ES-I3 (cell line): ENCODE measurements around the gene CRBN.

ENCODE experiments used
- H3K36me3 ChIP-seq: 2 replicates; pipeline ENCODE4 v1.6.1; 2013; ENCODE audit warnings: mild to moderate bottlenecking, low read length, control low read depth, moderate library complexity; ENCODE audit not compliant: insufficient read depth
- H3K4me1 ChIP-seq: 2 replicates; pipeline ENCODE4 v1.6.1; 2013; ENCODE audit warnings: mild to moderate bottlenecking, control low read depth, low read length; ENCODE audit not compliant: insufficient read depth
- H3K9ac ChIP-seq: 2 replicates; pipeline ENCODE4 v1.6.1; 2013; ENCODE audit warnings: low read depth, mild to moderate bottlenecking, low read length, moderate library complexity
- H3K9me3 ChIP-seq: 2 replicates; pipeline ENCODE4 v1.6.1; 2013; ENCODE audit warnings: mild to moderate bottlenecking, low read length, moderate library complexity; ENCODE audit not compliant: control insufficient read depth, insufficient read depth

CRBN gene

DNA sequence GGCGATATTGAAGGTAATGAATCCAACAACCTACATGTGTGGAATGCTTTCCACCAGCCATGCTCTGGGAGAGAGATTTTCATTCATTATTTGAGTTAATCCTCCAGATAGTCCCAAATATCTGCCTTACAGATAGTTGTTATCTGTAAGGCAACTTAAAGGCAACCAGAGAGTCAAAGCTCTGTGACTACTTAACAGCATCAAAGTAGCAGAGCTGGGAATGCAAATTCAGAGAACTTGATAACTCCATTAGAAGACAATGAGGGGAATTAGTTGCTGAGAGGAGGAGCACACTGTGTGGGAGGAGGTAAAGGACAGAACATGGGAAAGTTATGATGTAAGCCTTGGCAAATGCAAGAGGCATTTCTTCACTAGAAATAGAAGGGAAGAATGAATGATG, 10.5 kb upstream of the CRBN start:
- H3K36me3 ChIP-seq = no peaks in the 10 kb centered on the region
- H3K9me3 ChIP-seq = no peaks in the 10 kb centered on the region; the same call in 1 of the 2 replicates
- H3K4me1 ChIP-seq = no peaks in the 10 kb centered on the region

GRCh38 chr3:3189102-3189727, 9.7 kb upstream of the CRBN start:
- no peaks in the 10 kb centered on the region; the same call in 1 of the 2 replicates for H3K9me3 ChIP-seq
- no peaks in the 10 kb centered on the region for H3K36me3 ChIP-seq
- no peaks in the 10 kb centered on the region for H3K4me1 ChIP-seq
- H3K9ac ChIP-seq = no peak overlapping the region

More for the DNA sequence above, 10.5 kb upstream of the CRBN start:
- H3K9ac ChIP-seq = no peak overlapping the region

DNA sequence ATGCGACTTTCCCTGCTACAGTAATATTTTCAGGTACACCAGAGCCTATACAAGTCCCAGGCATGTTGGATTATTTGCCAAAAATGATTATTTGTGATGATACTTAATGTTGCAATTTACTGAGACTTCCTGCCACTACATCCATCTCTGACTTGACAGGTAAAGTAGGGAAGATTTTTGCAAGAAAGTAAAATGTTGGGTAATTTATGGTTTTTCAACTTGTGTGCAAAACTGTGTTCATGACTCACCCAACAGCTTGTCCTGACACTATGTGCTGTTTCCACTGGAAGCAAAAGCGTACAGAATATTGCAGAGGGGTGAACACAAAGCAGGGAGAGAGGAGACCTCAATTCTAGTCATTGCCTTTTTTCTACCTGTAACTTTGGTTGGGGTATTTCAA, 5.4 kb upstream of the CRBN start:
- Histone ChIP-seq H3K9ac (no peak overlapping the region), H3K4me1 (no peaks in the 10 kb centered on the region), H3K9me3 (no peaks in the 10 kb centered on the region; the same call in 1 of the 2 replicates), H3K36me3 (no peaks in the 10 kb centered on the region)

DNA sequence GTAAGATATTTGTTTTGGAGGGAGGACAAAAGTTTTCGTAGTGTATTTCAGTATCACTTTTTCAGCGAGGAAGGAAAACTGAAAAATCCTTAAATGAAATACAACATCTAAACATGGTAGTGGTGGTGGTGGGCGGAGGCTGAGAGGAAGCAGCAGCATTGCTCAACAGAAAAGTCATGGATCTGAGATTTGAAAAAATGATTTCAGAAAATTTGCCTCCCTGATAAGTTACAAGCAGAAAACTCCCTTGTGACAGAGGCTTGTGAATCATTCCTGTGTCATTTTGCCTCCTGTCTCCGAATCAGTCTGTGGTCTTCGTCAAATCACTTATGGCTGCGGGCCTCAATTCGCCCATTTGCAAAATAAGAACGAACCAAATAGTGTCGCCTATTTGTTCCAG, 965 bp upstream of the CRBN start:
- no peak overlapping the region for H3K9ac ChIP-seq
- 0 out of 2 replicates have a peak, but pooled peaks cover 4% of the 10 kb centered on the region for H3K4me1 ChIP-seq
- H3K9me3 ChIP-seq = no peaks in the 10 kb centered on the region
- H3K36me3 ChIP-seq = no peaks in the 10 kb centered on the region

GRCh38 chr3:3178498-3179328, 778 bp downstream of the CRBN start:
- H3K9me3 ChIP-seq = no peaks in the 10 kb centered on the region
- H3K9ac ChIP-seq = peak overlapping the region; percentile 82
- H3K36me3 ChIP-seq = peaks cover 8% of the 10 kb centered on the region
- 0 out of 2 replicates have a peak, but pooled peaks cover 4% of the 10 kb centered on the region for H3K4me1 ChIP-seq

DNA sequence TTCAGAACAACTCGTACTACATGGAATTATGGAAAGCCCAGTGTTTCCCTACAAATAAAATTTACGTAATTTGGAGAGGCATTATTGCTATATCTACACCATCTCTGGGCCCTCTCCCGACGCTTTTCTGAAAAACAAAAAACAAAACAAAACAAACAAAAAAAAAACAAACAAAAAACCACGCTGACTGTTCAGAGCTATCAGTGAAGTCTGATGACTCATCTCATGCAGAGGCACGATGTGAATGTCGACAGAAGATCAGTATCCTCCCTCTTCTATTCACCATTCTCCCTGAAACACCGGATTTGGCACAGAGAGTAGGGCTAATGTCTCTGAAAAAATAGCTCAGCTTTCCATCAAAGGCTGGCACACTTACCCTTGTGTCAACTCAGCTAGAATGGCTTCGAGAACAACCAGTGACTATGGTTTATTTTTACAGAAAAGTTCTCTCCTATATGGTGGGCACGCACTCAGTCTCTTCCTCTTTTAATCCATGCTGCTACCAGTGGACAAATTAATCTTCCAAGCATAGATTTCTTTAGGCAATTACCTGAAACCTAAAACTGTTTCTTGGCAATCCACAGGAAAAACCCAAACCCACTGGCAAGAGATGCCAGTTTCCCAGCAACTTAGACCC, 1.5 kb downstream of the CRBN start:
- Histone ChIP-seq H3K36me3 (peaks cover 8% of the 10 kb centered on the region), H3K9ac (no peak overlapping the region; the same call in 1 of the 2 replicates), H3K4me1 (0 out of 2 replicates have a peak, but pooled peaks cover 4% of the 10 kb centered on the region), H3K9me3 (no peaks in the 10 kb centered on the region)

DNA sequence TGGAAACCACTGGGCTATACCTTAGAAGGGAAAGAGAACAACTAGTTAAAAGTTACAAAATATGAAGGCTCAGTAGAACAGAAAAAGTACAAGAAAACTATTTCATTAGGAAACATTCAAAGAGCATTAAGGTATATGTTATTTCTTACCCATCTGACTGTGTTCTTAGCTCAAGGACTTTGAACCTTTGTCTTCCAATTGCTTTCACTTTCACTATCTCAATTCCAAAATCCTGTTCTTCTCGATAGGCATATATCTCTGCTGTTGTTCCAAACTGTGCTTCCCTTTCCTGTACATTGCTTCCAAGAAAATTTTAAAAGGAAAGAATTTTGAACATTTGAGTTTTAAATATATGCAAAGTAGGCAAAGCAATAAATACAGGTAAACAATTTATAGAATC, 6.9 kb downstream of the CRBN start:
- H3K9me3 ChIP-seq = no peaks in the 10 kb centered on the region
- peaks cover 11% of the 10 kb centered on the region for H3K36me3 ChIP-seq
- no peaks in the 10 kb centered on the region for H3K4me1 ChIP-seq
- H3K9ac ChIP-seq = no peak overlapping the region

DNA sequence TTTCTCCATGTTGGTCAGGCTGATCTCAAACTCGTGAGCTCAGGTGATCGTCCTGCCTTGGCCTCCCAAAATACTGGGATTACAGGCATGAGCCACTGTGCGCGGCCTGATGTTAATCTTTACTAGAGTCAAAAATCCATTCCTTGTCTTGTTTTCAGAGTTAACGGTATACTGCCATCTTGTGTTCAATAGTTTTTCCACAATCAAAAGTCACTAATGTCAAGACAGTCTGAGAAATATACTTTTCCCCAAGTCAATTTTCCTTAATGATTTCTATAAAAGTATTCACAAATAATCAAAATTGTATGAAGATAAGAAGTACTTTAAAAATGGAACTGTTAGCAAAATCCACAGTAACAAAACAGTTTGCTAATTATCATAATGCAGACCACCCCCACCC, 8.5 kb downstream of the CRBN start:
- Histone ChIP-seq H3K36me3 (peaks cover 12% of the 10 kb centered on the region), H3K9me3 (no peaks in the 10 kb centered on the region), H3K4me1 (no peaks in the 10 kb centered on the region), H3K9ac (no peak overlapping the region)

- Histone ChIP-seq H3K9me3 (no peaks in the 10 kb centered on the region), H3K36me3 (peaks cover 13% of the 10 kb centered on the region), H3K9ac (no peak overlapping the region), H3K4me1 (no peaks in the 10 kb centered on the region)
Observed at GRCh38 chr3:3165650-3166049, 13.8 kb downstream of the CRBN start.

DNA sequence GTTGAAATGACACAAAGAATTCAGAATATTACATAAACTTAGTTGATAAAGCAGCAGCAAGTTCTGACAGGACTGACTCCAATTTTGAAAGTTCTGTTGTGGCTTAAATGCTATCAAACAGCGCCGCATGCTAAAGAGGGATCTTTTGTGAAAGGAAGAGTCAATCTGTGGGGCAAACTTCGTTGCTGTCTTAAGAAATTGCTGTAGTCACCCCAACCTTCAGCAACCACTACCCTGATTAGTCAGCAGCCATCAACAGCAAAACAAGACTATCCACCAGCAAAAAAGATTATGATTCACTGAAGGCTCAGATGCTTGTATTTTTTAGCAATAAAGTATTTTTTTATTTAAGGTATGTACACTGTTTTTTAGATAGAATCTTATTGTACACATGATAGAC, 14.2 kb downstream of the CRBN start:
- Histone ChIP-seq H3K9ac (no peak overlapping the region), H3K4me1 (no peaks in the 10 kb centered on the region), H3K36me3 (peaks cover 10% of the 10 kb centered on the region; the same call in 1 of the 2 replicates), H3K9me3 (no peaks in the 10 kb centered on the region)

DNA sequence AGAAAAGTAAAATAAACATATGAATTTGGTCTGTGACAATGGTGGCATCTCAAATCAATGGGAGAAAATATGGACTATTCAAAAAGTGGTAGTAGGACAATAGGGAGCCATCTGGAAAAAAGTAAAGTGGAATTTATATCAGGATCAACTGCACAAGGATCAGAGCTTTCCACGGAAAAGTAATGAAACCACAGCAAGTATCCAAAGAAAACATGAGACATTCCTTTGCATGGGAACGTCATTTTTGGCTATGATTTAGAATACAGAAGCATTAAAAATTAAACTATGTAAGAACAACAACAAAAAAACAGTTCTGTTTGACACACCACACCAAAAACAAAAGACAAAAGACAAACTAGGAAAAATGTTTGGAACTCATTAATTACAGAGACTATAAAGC, 18.7 kb downstream of the CRBN start:
- no peaks in the 10 kb centered on the region for H3K9me3 ChIP-seq
- H3K9ac ChIP-seq = no peak overlapping the region
- no peaks in the 10 kb centered on the region for H3K4me1 ChIP-seq
- H3K36me3 ChIP-seq = peaks cover 11% of the 10 kb centered on the region

DNA sequence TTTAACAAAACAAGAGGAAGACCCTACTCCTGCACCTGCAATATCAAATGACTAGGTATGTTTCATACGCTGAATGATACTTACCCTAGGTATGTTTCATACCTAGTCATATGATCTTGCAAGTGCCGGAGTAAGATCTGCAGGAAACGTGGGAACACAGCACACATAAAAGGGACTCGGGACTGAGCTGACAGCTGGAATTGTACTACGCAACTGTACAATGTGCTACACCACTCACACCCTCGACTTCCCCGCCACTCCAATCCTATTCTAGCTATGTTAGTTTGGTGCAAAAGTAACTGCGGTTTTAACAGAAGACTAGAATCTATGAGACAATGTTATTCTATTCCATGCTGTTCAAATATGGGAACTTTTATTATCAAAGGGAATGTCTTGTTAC, 22.0 kb downstream of the CRBN start:
- H3K36me3 ChIP-seq = peaks cover 12% of the 10 kb centered on the region
- H3K9ac ChIP-seq = no peak overlapping the region
- H3K9me3 ChIP-seq = no peaks in the 10 kb centered on the region

DNA sequence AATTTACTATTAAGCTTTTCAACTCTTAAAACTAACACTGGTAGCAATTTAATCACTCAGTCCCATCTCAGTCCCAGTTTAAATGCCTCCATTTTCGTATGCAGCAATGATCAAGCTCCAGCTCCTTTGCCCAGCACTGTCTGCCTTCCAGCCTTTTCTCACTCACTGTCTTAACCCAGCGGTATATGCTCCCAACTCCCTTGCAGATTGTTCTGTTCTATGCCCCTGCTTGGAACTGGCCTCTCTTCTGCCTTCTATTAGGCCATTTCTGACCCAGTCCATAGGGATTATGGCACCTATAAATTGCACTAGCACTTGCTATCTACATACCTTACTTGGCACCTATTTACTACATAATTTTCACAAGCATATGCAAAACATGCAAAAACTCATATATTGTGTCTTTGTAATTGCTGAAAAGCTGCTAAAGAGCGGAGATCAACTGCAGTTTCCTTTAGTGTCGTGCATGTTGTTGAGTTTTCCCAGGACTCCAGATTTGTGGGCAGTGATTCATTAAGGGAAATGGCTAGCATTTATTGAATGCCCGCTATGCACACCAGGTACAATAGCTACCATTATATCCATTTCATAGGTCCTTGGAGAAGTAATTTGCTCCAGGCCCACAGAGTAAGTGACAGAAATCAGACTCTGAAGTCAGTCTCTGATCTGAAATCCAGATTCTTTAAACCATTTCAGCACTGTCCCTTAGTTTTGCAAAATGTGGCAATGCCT, 24.4 kb downstream of the CRBN start:
- Histone ChIP-seq H3K36me3 (peaks cover 20% of the 10 kb centered on the region), H3K4me1 (no peaks in the 10 kb centered on the region)

More for the DNA sequence above, 22.0 kb downstream of the CRBN start:
- H3K4me1 ChIP-seq = no peaks in the 10 kb centered on the region

DNA sequence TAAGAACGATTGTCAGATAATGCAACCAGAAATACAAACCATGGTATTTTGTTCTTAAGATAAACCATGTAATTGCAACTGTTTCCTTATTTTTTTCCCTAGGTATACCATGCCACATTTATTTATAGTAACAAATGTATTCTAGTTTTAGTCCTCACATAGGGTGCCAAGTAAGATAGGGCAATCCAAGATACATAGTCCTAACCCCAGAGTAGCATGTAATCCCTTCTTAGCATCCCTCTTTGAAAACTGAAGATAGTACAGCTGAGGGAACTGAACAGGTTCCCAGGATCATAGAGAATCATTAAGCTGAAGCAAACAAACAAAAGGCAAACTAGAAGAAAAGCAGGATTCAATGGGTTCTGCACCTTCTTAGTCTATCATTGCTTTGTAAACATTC, 28.0 kb downstream of the CRBN start:
- Histone ChIP-seq H3K9me3 (no peaks in the 10 kb centered on the region), H3K36me3 (peaks cover 18% of the 10 kb centered on the region), H3K9ac (no peak overlapping the region), H3K4me1 (no peaks in the 10 kb centered on the region)

More for the DNA sequence above, 24.4 kb downstream of the CRBN start:
- no peak overlapping the region for H3K9ac ChIP-seq
- no peaks in the 10 kb centered on the region for H3K9me3 ChIP-seq
